GM12891 (cell line): Measurements from ENCODE around the gene ARHGAP19. TPM values are rescaled to one million over a fixed set of nuclear protein-coding genes. Genes with fewer than 3 reads are reported as not detected.

Source experiments
- DNase-seq: peaks from one replicate; pipeline ENCODE4 v3.0.0; 2011; ENCODE audit warnings: low spot score; ENCODE audit not compliant: insufficient read length
- FAIRE-seq: peaks from 2 replicates; lab custom pipeline; 2011; peaks lifted over from hg19 to GRCh38; lab: Jason Lieb, UNC
- PAX5 ChIP-seq: IDR thresholded peaks from 2 replicates; pipeline ENCODE4 v1.6.1; 2011; ENCODE audit warnings: low read length, moderate library complexity, mild to moderate bottlenecking; ENCODE audit not compliant: insufficient read depth, severe bottlenecking
- POLR2A ChIP-seq: IDR thresholded peaks from 2 replicates; pipeline ENCODE4 v1.6.1; 2011; ENCODE audit warnings: low read depth, low read length, control low read depth
- POLR2AphosphoS5 ChIP-seq: IDR thresholded peaks from 2 replicates; pipeline ENCODE4 v1.6.1; 2011; ENCODE audit warnings: low read depth, low read length, control low read depth
- POU2F2 ChIP-seq: IDR thresholded peaks from 2 replicates; pipeline ENCODE4 v1.6.1; 2011; ENCODE audit warnings: low read depth, mild to moderate bottlenecking, control low read depth, low read length, moderate library complexity
- SPI1 ChIP-seq: IDR thresholded peaks from 2 replicates; pipeline ENCODE4 v1.6.1; 2011; ENCODE audit warnings: low read depth, low read length, control low read depth
- TAF1 ChIP-seq: IDR thresholded peaks from 2 replicates; pipeline ENCODE4 v1.6.1; 2011; ENCODE audit warnings: low read depth, low read length, control low read depth
- polyA plus RNA-seq: library from polyadenylated mRNA; unstranded; fragments of >200 nt; gene quantifications from one replicate; pipeline ENCODE4 v1.2.1, GENCODE V29; 2012; ENCODE audit warnings: low read depth, missing spikeins, inconsistent platforms; ENCODE audit not compliant: missing spikeins

Gene ARHGAP19
- polyA plus RNA-seq: 15.2 TPM

DNA sequence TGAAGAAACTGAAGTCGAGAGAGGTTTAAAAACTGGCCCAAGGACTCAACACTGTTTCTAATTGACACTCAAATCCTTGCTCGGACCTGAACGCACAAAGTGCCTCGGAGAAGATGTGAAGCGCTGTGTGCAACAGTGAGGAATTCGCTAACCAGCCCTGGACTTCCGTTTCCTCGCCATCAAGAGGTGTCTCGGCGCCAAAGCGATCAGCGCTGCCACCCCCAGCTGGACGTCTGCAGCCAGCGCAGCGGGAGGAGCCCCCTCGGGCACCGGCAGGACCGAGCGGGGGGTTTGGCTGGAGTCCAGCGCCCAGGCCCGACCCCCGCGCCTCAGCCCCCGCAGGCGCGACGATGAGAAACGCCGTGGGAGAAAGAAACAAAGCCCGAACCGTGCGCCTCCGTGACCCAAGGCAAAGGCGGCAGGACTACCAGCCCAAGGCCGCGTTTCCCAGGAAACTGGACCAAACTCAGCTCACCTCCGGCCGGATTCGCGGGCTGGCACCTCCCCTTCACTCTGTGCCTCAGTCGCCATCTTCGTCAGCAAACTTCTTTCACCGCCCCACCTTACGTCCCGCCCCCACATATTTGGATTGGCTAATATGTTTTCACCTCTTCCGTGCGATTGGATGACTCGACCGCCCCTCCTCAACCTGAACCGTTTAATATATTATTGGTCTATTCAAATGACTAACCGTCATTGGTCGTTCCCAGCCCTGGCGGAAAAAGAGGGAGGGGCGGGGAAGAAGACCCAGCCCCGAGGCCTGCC lies at the start of gene ARHGAP19:
ARHGAP19 (minus strand) TSS at position 541 of the 765 bp plus-strand sequence; CDS start at position 531, 10 bp downstream.
- peak; percentile 90 for FAIRE-seq
- TF ChIP-seq SPI1: peak; percentile 47; the same call in 1 of the 2 replicates
- peak; percentile 6; the same call in 1 of the 2 replicates for TF ChIP-seq POU2F2
- TF ChIP-seq PAX5: no peak
- peak; percentile 61; the same call in 1 of the 2 replicates for TF ChIP-seq POLR2A
- TF ChIP-seq POLR2AphosphoS5: peak; percentile 67; the same call in 1 of the 2 replicates
- TF ChIP-seq TAF1: peak; percentile 67
- peak; percentile 81 for DNase-seq

DNA sequence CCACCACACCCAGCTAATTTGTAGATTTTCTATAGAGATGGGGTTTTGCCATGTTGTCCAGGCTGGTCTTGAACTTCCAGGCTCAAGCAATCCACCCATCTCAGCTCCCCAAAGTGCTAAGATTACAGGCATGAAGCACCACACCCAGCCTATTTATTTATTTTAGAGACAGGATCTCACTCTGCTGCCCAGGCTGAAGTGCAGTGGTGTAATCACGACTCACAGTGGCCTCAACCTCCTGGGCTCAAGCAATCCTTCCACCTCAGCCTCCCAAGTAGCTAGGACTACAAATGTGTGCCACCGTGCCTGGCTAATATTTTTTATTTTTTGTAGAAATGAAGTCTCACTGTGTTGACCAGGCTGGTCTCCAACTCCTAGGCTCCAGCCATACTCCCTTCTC lies 49.0 kb upstream of the ARHGAP19 start:
- DNase-seq (no peak), FAIRE-seq (no peak)
- TF ChIP-seq PAX5 (no peak), POLR2AphosphoS5 (no peak), SPI1 (no peak), POU2F2 (no peak), TAF1 (no peak), POLR2A (no peak)

DNA sequence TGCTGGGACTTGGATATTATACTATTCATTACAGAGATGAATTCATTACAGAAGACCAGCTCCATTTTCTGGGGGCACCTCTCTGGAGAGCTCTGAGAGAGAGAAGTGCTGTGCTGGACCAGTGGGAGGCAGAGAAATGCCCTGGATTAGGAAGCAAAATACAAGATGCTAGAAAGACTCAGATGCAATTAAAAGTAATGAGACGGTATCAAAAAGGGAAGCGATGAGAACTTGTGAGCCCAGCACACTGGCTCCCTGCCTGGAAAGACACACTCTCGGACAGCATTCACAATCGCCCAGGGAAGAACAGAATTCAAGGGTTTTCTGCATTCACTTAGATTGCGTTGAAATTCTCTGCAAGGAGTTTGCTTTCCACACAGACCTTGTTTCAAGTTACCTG lies 45.6 kb upstream of the ARHGAP19 start:
- no peak for FAIRE-seq
- TF ChIP-seq SPI1 (no peak), POU2F2 (no peak), TAF1 (no peak), PAX5 (no peak), POLR2A (no peak), POLR2AphosphoS5 (no peak)
- DNase-seq: no peak

DNA sequence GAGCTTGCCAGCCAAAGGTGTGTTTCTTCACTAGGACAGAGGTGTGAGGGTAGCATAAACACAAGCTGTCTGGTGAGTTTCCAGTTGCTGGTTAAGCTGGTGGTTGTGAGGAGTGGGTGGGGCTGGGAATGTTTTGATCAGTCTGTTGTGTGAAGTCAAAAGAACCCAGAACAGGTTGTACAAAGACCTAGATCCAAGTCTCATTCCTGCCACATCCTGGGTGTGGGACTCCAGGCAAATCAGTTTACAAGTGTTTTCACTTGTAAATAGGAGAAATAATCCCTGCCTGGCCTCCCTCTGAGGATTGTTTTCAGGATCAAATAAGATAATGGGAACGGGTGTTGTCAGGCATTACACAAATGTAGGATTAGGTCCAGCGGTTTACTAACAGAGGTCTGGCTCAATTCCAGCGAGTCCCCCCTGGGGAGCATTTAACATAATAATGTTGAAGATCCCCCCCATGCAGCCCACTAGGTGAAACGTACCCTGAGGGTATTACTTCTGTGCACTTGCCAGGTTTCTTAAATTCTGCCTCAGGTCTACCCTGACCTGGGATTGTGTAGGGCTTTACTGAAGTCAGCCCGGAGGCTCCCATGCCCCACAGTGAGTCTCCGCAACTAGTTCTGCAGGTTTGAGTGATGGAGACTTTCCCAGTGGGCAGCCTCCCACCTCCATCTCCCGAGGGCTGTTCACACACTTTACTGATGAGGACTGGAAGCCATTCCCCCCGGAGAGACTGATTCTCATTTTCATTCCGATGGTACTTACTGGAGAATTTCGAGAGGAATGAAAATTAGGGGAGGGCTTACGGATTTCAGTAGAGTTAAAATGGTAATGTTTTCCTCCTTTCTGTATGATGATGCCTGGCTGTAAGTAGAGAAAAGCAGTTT lies 44.8 kb upstream of the ARHGAP19 start:
- no peak for TF ChIP-seq TAF1
- no peak for TF ChIP-seq POLR2AphosphoS5
- TF ChIP-seq POU2F2: no peak
- no peak for TF ChIP-seq POLR2A
- no peak for TF ChIP-seq PAX5
- TF ChIP-seq SPI1: no peak
- FAIRE-seq (no peak), DNase-seq (no peak)

- FAIRE-seq: no peak
- no peak for TF ChIP-seq POLR2AphosphoS5
- TF ChIP-seq POU2F2: no peak
- TF ChIP-seq TAF1: no peak
- no peak for TF ChIP-seq POLR2A
- TF ChIP-seq PAX5: no peak
- no peak for TF ChIP-seq SPI1
- DNase-seq: no peak
These were observed 44.0 kb upstream of the ARHGAP19 start for GRCh38 chr10:97336446-97336845.

- TF ChIP-seq SPI1: no peak
- no peak for FAIRE-seq
- no peak for DNase-seq
These were observed 43.6 kb upstream of the ARHGAP19 start for GRCh38 chr10:97336006-97336405.

- TF ChIP-seq PAX5: no peak
- no peak for TF ChIP-seq POLR2AphosphoS5
- TF ChIP-seq SPI1: no peak
- TF ChIP-seq POLR2A: no peak
- TF ChIP-seq POU2F2: no peak
- no peak for TF ChIP-seq TAF1
- FAIRE-seq (no peak), DNase-seq (no peak)
These were observed 42.8 kb upstream of the ARHGAP19 start for GRCh38 chr10:97335188-97335619.

GRCh38 chr10:97334370-97335175 lies 42.1 kb upstream of the ARHGAP19 start, which contains the start of gene FRAT2:
TSS of gene FRAT2 (minus strand) at chr10:97334729. CDS start at chr10:97334572, 157 bp downstream.
- DNase-seq (peak; percentile 94), FAIRE-seq (peak; percentile 96)
- TF ChIP-seq POLR2AphosphoS5 (no peak), TAF1 (no peak), POLR2A (no peak), SPI1 (no peak), POU2F2 (no peak), PAX5 (no peak)
